ENCODE measurements around the gene ABCD1. TPM values are rescaled to one million over a fixed set of nuclear protein-coding genes. Genes with fewer than 3 reads are reported as not detected.

ABCD1 gene
- total RNA-seq, 1 donor from 2014 or later = 27.2 TPM

- H3K4me1 ChIP-seq (ENCODE audit: insufficient read depth, low read length) = no peaks in the 10 kb centered on the region
- no peaks in the 10 kb centered on the region for H3K79me2 ChIP-seq (ENCODE audit: insufficient read depth, low read length)
- H3K9ac ChIP-seq (ENCODE audit: low read length) = no peak within 1 kb of the TSS
- H3K27me3 Mint-ChIP-seq (ENCODE audit: low read depth, unreplicated experiment) = no peaks in the 10 kb centered on the region
- H4K20me1 ChIP-seq (ENCODE audit: insufficient read depth, low read length) = no peaks in the 10 kb centered on the region
- H3K4me3 Mint-ChIP-seq (ENCODE audit: unreplicated experiment) = no peak within 1 kb of the TSS
- no peak within 1 kb of the TSS for H3K27ac ChIP-seq (ENCODE audit: low read depth, low read length)
- TF ChIP-seq EZH2 (IDR thresholded peaks at IDR 0.05; ENCODE audit: insufficient read depth, low read length) (no peak), CTCF (IDR thresholded peaks at IDR 0.05; ENCODE audit: insufficient read depth, low read depth, low read length) (no peak)
- H3K4me1 Mint-ChIP-seq (ENCODE audit: low read depth, unreplicated experiment) = no peaks in the 10 kb centered on the region
- DNase-seq (ENCODE audit: low read depth) (no peak), FAIRE-seq (no peak)
- no peaks in the 10 kb centered on the region for H3K27me3 ChIP-seq (ENCODE audit: insufficient read depth, low read length)
- no peaks in the 10 kb centered on the region for H3K36me3 ChIP-seq (ENCODE audit: insufficient read depth, low read length)
- H3K9me3 ChIP-seq (ENCODE audit: insufficient read depth, low read depth, low read length) = no peaks in the 10 kb centered on the region
- no peak within 1 kb of the TSS for H3K4me3 ChIP-seq (ENCODE audit: insufficient read depth, low read depth, low read length)
- no peak within 1 kb of the TSS for H3K4me2 ChIP-seq (ENCODE audit: low read length)
- H3K36me3 Mint-ChIP-seq (ENCODE audit: low read depth, unreplicated experiment) = no peaks in the 10 kb centered on the region
- no peak within 1 kb of the TSS for H2AFZ ChIP-seq (ENCODE audit: low read depth, low read length)
- H3K9me3 Mint-ChIP-seq (ENCODE audit: unreplicated experiment) = no peaks in the 10 kb centered on the region
- no peak within 1 kb of the TSS for H3K27ac Mint-ChIP-seq (ENCODE audit: unreplicated experiment)
Measured at GRCh38 chrX:153780678-153781427, 56.2 kb downstream of the ABCD1 start, which contains the start of gene SRPK3. TSS of gene SRPK3 (plus strand) at chrX:153781041. CDS start at chrX:153781087, 46 bp downstream.

GRCh38 chrX:153781428-153782047 is 56.9 kb downstream of the ABCD1 start:
- Mint-ChIP-seq H3K4me3 (ENCODE audit: unreplicated experiment) (no peak overlapping the region), H3K27ac (ENCODE audit: unreplicated experiment) (no peak overlapping the region), H3K27me3 (ENCODE audit: low read depth, unreplicated experiment) (no peaks in the 10 kb centered on the region), H3K36me3 (ENCODE audit: low read depth, unreplicated experiment) (no peaks in the 10 kb centered on the region), H3K4me1 (ENCODE audit: low read depth, unreplicated experiment) (no peaks in the 10 kb centered on the region), H3K9me3 (ENCODE audit: unreplicated experiment) (no peaks in the 10 kb centered on the region)
- Histone ChIP-seq H3K27me3 (ENCODE audit: insufficient read depth, low read length) (no peaks in the 10 kb centered on the region), H3K4me1 (ENCODE audit: insufficient read depth, low read length) (no peaks in the 10 kb centered on the region), H3K36me3 (ENCODE audit: insufficient read depth, low read length) (no peaks in the 10 kb centered on the region), H3K4me3 (ENCODE audit: insufficient read depth, low read depth, low read length) (no peak overlapping the region), H2AFZ (ENCODE audit: low read depth, low read length) (no peak overlapping the region), H3K79me2 (ENCODE audit: insufficient read depth, low read length) (no peaks in the 10 kb centered on the region), H3K9me3 (ENCODE audit: insufficient read depth, low read depth, low read length) (no peaks in the 10 kb centered on the region), H3K4me2 (ENCODE audit: low read length) (no peak overlapping the region), H4K20me1 (ENCODE audit: insufficient read depth, low read length) (no peaks in the 10 kb centered on the region), H3K9ac (ENCODE audit: low read length) (no peak overlapping the region), H3K27ac (ENCODE audit: low read depth, low read length) (no peak overlapping the region)
- DNase-seq (ENCODE audit: low read depth) (no peak), FAIRE-seq (no peak)
- TF ChIP-seq CTCF (IDR thresholded peaks at IDR 0.05; ENCODE audit: insufficient read depth, low read depth, low read length) (no peak), EZH2 (IDR thresholded peaks at IDR 0.05; ENCODE audit: insufficient read depth, low read length) (no peak)

GRCh38 chrX:153782313-153782712 is 57.7 kb downstream of the ABCD1 start:
- H3K9ac ChIP-seq (ENCODE audit: low read length) = no peak overlapping the region
- H3K4me1 Mint-ChIP-seq (ENCODE audit: low read depth, unreplicated experiment) = no peaks in the 10 kb centered on the region
- H3K4me2 ChIP-seq (ENCODE audit: low read length) = no peak overlapping the region
- no peaks in the 10 kb centered on the region for H3K36me3 ChIP-seq (ENCODE audit: insufficient read depth, low read length)
- no peak for TF ChIP-seq CTCF (IDR thresholded peaks at IDR 0.05; ENCODE audit: insufficient read depth, low read depth, low read length)
- no peak for TF ChIP-seq EZH2 (IDR thresholded peaks at IDR 0.05; ENCODE audit: insufficient read depth, low read length)
- no peaks in the 10 kb centered on the region for H3K27me3 ChIP-seq (ENCODE audit: insufficient read depth, low read length)
- no peaks in the 10 kb centered on the region for H3K79me2 ChIP-seq (ENCODE audit: insufficient read depth, low read length)
- no peak overlapping the region for H3K27ac Mint-ChIP-seq (ENCODE audit: unreplicated experiment)
- no peaks in the 10 kb centered on the region for H4K20me1 ChIP-seq (ENCODE audit: insufficient read depth, low read length)
- H3K27me3 Mint-ChIP-seq (ENCODE audit: low read depth, unreplicated experiment) = no peaks in the 10 kb centered on the region
- no peaks in the 10 kb centered on the region for H3K9me3 Mint-ChIP-seq (ENCODE audit: unreplicated experiment)
- DNase-seq (ENCODE audit: low read depth) (no peak), FAIRE-seq (no peak)
- H3K4me3 Mint-ChIP-seq (ENCODE audit: unreplicated experiment) = no peak overlapping the region
- H3K4me1 ChIP-seq (ENCODE audit: insufficient read depth, low read length) = no peaks in the 10 kb centered on the region
- no peak overlapping the region for H3K27ac ChIP-seq (ENCODE audit: low read depth, low read length)
- no peak overlapping the region for H2AFZ ChIP-seq (ENCODE audit: low read depth, low read length)
- no peaks in the 10 kb centered on the region for H3K36me3 Mint-ChIP-seq (ENCODE audit: low read depth, unreplicated experiment)
- H3K4me3 ChIP-seq (ENCODE audit: insufficient read depth, low read depth, low read length) = no peak overlapping the region
- H3K9me3 ChIP-seq (ENCODE audit: insufficient read depth, low read depth, low read length) = no peaks in the 10 kb centered on the region

Measured in astrocyte (in vitro differentiated cells and primary cell).